ENCODE data around the gene ALG6. TPM values are rescaled to one million over a fixed set of nuclear protein-coding genes. Genes with fewer than 3 reads are reported as not detected.
A peak's percentile ranks its signal among the peaks of the same experiment; 100 is the strongest.

ALG6 gene
- total RNA-seq, 3 donors from 2014 or later: 13.8 to 16.6 (median 15.3) TPM

DNA sequence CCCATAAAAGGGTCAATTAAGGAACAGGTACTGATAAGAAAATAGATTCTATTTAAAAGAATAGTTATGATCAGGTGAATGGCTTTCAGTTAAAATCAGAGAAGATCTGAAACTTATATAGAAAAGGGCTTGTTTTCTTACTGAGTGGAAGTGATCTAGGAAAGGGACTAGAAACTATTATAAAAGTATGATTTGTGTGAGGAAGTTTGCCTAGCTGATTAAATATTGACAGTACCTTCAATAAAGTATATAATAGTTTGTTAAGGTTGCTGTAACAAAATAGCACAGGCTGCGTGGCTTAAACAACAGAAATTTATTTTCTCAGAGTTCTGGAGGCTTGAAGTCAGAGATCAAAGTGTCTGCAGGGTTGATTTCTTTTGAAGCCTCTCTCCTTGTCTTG is 5.4 kb upstream of the ALG6 start:
- peaks cover 18% of the 10 kb centered on the region for H3K27me3 Mint-ChIP-seq (ENCODE audit: low read depth)

DNA sequence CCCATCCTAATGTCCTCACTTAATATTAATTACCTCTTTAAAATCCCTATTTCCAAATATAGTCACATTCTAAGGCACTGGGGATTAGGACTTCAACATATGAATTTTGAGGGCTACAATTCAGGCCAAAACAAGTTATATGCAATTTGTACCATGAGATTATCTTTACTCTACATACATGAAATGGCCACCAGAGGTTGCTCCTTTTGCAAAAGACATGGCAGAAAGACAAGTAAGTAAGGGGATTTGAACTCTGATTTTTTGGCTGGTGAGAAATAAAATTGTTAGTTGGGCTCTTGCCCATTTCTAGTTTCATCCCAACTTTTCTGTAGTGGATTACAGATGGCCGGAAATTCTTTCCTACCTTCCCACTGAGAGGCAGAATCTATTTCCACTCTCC is 4.8 kb upstream of the ALG6 start:
- ATAC-seq (no peak), DNase-seq (no peak)
- H3K27me3 Mint-ChIP-seq (ENCODE audit: low read depth): peaks cover 16% of the 10 kb centered on the region
- no peak overlapping the region for H3K4me3 Mint-ChIP-seq
- H3K36me3 Mint-ChIP-seq (ENCODE audit: insufficient read depth): no peaks in the 10 kb centered on the region
- peaks cover 9% of the 10 kb centered on the region for H3K4me1 Mint-ChIP-seq (ENCODE audit: low read depth)
- no peaks in the 10 kb centered on the region for H3K9me3 Mint-ChIP-seq

More for the DNA sequence above, 5.4 kb upstream of the ALG6 start:
- Mint-ChIP-seq H3K4me1 (ENCODE audit: low read depth) (peaks cover 8% of the 10 kb centered on the region), H3K36me3 (ENCODE audit: insufficient read depth) (no peaks in the 10 kb centered on the region), H3K4me3 (no peak overlapping the region), H3K9me3 (no peaks in the 10 kb centered on the region)
- DNase-seq (no peak), ATAC-seq (no peak)

DNA sequence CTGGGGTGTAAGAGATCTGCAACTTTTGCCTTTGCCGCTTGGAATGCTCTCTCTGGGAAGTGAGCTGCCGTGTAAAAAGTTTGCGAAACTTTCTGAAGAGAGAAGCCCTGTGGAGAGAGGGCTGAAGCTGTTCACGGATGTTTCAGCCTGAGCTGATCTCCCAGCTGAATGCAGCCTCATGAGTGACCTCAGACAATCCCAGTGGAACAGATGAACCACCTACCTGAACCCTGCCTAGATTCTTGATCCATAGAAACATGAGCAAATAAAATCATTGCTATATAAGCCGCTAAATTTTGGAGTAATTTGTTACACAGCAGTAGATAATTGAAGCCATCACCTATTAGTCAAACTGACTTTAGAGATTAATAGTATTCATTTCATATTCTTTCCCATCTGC is 4.4 kb upstream of the ALG6 start:
- Mint-ChIP-seq H3K4me1 (ENCODE audit: low read depth) (peaks cover 13% of the 10 kb centered on the region), H3K9me3 (no peaks in the 10 kb centered on the region), H3K27me3 (ENCODE audit: low read depth) (peaks cover 16% of the 10 kb centered on the region), H3K36me3 (ENCODE audit: insufficient read depth) (no peaks in the 10 kb centered on the region), H3K4me3 (no peak overlapping the region)
- DNase-seq: no peak
- ATAC-seq: no peak

DNA sequence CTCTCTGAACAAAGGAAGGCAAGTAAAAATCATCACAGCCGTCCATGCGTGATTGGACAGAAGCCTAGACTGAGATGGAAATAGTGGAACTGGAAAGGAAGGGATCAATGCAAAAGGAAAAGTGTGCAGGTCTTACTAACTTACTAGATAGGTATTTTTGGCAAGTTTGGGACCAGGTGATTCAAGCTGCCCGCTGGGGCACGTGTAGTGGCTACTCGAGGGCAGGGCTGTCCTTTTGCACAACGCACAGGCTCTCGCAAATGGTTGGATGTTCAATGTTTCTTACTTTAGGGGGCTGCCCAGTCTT is 566 bp upstream of the ALG6 start:
- Mint-ChIP-seq H3K4me1 (ENCODE audit: low read depth) (peaks cover 25% of the 10 kb centered on the region), H3K36me3 (ENCODE audit: insufficient read depth) (peaks cover 8% of the 10 kb centered on the region)

DNA sequence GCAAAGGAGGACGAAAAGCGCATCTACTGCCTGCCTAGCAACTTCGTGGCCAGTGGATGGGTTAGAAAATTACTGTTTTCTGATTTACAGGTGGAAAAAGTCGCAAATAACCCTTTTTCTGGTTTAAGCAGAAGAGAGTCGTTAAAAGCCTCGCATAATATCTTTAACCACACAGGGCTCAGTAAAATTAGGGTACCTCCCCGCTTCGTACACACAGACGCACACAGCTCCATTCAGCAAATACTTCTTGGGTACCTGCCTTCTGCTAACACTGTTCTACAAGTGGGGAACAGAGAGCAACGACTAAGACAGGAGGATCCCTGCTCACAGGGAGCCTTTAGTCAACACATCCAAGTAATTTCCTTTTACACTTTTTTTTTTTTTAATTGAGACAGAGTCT is 704 bp downstream of the ALG6 start:
- ATAC-seq (no peak), DNase-seq (no peak)
- peaks cover 4% of the 10 kb centered on the region for H3K27me3 Mint-ChIP-seq (ENCODE audit: low read depth)
- H3K36me3 Mint-ChIP-seq (ENCODE audit: insufficient read depth): peaks cover 11% of the 10 kb centered on the region
- peak overlapping the region; percentile 93 for H3K4me3 Mint-ChIP-seq
- no peaks in the 10 kb centered on the region for H3K9me3 Mint-ChIP-seq
- peaks cover 25% of the 10 kb centered on the region for H3K4me1 Mint-ChIP-seq (ENCODE audit: low read depth)

More for the DNA sequence above, 566 bp upstream of the ALG6 start:
- peak overlapping the region; percentile 77 for H3K4me3 Mint-ChIP-seq
- peaks cover 9% of the 10 kb centered on the region for H3K27me3 Mint-ChIP-seq (ENCODE audit: low read depth)
- ATAC-seq (no peak), DNase-seq (no peak)
- H3K9me3 Mint-ChIP-seq: no peaks in the 10 kb centered on the region

DNA sequence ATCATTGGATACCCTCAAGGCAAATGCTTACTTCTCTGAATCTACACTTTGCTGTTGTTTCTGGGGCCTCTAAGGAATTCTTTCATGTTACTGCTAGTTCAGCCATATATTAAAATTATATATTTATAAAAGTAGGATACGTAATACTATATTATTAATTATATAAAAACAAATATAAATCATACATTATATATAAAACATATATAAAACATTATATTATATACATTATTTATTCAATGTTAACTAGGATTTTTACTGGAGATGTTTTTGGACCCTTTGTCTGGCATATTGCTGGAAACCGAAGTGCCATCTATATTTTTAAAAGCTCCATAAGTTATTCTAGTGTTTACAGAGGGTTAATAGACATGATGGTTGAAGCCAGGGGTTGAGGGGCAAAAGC is 12.2 kb downstream of the ALG6 start:
- DNase-seq (no peak), ATAC-seq (no peak)
- Mint-ChIP-seq H3K36me3 (ENCODE audit: insufficient read depth) (peaks cover 30% of the 10 kb centered on the region), H3K9me3 (no peaks in the 10 kb centered on the region), H3K4me1 (ENCODE audit: low read depth) (peaks cover 25% of the 10 kb centered on the region), H3K4me3 (no peak overlapping the region), H3K27me3 (ENCODE audit: low read depth) (no peaks in the 10 kb centered on the region)

DNA sequence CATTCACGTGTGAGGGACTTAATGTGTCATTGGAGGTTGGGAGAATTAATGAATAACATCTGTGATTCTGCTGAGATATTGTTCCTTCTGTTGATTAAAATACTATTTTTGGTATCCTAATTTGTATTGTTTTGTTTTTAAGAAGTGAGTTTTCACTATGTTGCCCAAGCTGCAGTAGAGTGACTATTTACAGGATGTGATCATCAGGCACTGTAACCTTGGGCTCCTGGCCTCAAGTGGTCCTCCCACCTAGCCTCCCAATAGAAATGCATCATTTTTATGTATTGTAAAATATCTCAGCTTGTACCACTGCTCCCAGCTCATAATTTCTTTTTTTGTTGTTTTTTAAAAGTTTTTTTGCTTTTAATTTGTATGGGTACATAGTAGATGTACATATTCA is 14.3 kb downstream of the ALG6 start:
- peaks cover 30% of the 10 kb centered on the region for H3K36me3 Mint-ChIP-seq (ENCODE audit: insufficient read depth)
- no peaks in the 10 kb centered on the region for H3K27me3 Mint-ChIP-seq (ENCODE audit: low read depth)
- peaks cover 42% of the 10 kb centered on the region for H3K4me1 Mint-ChIP-seq (ENCODE audit: low read depth)

DNA sequence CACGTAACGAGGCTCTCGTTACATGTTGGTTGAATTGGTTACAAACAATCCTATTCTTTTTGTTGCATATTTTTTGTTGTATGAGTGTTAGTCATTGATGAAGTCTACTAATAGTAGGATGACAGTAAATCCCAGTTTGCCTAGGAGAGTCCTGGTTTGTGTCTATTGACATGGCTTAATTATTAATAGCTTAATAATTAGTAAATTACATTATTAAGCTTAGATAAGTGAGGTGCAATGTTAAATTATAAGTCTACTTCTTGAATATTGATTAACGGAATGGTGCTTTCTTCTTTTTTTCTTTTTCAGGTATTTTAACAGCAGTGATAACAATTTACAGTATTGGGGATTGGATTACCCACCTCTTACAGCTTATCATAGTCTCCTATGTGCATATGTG is 34.5 kb downstream of the ALG6 start:
- Mint-ChIP-seq H3K27me3 (ENCODE audit: low read depth) (no peaks in the 10 kb centered on the region), H3K36me3 (ENCODE audit: insufficient read depth) (peaks cover 31% of the 10 kb centered on the region), H3K9me3 (no peaks in the 10 kb centered on the region), H3K4me1 (ENCODE audit: low read depth) (no peaks in the 10 kb centered on the region), H3K4me3 (no peak overlapping the region)
- DNase-seq (no peak), ATAC-seq (no peak)

More for the DNA sequence above, 14.3 kb downstream of the ALG6 start:
- DNase-seq (no peak), ATAC-seq (no peak)
- Mint-ChIP-seq H3K9me3 (no peaks in the 10 kb centered on the region), H3K4me3 (no peak overlapping the region)

DNA sequence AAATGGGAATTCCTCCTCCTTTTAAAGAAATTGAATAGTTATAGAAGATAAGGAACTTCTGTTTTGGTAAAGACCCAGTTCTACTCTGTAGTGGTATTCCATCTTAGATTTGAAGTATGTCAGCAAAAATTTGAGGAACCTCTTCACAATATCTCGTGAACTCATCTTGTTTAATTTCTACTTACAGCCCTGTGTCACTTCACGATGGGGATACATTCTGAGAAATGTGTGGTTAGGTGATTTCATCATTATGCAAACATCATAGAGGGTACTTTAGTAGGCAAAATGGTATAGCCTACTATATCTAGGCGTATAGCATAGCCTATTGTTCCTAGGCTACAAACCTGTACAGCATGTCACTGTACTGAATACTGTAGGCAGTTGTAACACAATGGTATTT is 36.0 kb downstream of the ALG6 start:
- Mint-ChIP-seq H3K4me1 (ENCODE audit: low read depth) (no peaks in the 10 kb centered on the region), H3K36me3 (ENCODE audit: insufficient read depth) (peaks cover 34% of the 10 kb centered on the region), H3K4me3 (no peak overlapping the region), H3K9me3 (no peaks in the 10 kb centered on the region), H3K27me3 (ENCODE audit: low read depth) (no peaks in the 10 kb centered on the region)
- no peak for ATAC-seq
- DNase-seq: no peak

DNA sequence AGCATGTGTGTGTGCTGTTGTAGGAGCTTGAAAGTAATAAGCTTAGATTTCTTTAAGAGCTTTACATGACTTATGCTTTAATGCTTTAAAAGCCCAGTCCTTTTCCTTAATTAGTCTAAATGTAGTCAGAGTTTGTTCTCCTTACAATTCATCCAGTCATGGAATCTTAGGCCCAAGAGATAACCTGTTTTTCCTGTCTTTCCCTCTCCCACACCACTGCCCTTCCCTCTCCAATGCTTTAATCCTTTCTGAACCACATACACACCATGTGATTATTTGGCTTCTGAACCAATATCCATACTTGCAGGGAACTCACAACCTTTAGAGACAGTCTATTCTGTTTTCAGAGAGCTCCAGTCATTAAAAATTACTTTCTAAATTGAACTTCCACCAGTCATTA is 37.6 kb downstream of the ALG6 start:
- ATAC-seq (no peak), DNase-seq (no peak)
- H3K27me3 Mint-ChIP-seq (ENCODE audit: low read depth): no peaks in the 10 kb centered on the region
- no peak overlapping the region for H3K4me3 Mint-ChIP-seq
- peaks cover 39% of the 10 kb centered on the region for H3K36me3 Mint-ChIP-seq (ENCODE audit: insufficient read depth)
- no peaks in the 10 kb centered on the region for H3K9me3 Mint-ChIP-seq
- no peaks in the 10 kb centered on the region for H3K4me1 Mint-ChIP-seq (ENCODE audit: low read depth)

DNA sequence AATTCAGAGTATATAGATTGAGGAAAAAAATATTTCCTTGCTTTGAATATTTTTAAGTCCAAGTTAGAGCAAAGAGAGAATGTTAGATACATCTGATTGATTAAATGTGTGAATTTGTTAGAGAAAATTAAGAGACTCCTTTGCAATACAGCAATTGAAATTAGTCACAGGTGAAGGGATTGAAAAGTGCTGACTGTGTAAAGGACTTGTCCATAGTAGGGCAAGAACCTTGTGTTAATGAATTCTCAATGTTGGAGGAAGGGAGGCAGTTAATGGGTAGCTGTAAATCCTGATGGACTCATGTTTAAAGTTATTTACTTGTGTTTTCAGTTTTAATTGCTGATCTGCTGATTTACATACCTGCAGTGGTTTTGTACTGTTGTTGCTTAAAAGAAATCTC is 38.6 kb downstream of the ALG6 start:
- Mint-ChIP-seq H3K27me3 (ENCODE audit: low read depth) (no peaks in the 10 kb centered on the region), H3K9me3 (no peaks in the 10 kb centered on the region), H3K4me3 (no peak overlapping the region), H3K36me3 (ENCODE audit: insufficient read depth) (peaks cover 39% of the 10 kb centered on the region), H3K4me1 (ENCODE audit: low read depth) (no peaks in the 10 kb centered on the region)
- no peak for ATAC-seq
- no peak for DNase-seq

DNA sequence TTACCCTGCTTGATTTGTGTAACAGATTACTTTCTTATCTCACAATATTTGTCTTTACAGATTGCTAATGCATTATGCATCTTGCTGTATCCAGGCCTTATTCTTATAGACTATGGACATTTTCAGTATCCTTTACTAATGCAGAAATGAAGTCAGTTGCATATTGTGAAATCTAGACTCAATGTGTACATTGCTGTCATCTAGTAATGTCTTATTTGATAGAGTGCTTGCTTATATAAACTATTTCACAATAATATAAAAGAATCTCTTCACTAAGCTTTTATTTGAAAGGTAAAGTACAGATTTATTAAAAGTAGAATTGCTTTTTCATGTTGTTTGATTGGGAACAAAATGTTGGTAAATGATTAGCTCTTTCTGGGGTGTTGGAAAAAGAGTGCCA is 39.6 kb downstream of the ALG6 start:
- no peak for DNase-seq
- H3K9me3 Mint-ChIP-seq: no peaks in the 10 kb centered on the region
- no peaks in the 10 kb centered on the region for H3K27me3 Mint-ChIP-seq (ENCODE audit: low read depth)
- no peak overlapping the region for H3K4me3 Mint-ChIP-seq
- peaks cover 47% of the 10 kb centered on the region for H3K36me3 Mint-ChIP-seq (ENCODE audit: insufficient read depth)
- no peak for ATAC-seq
- H3K4me1 Mint-ChIP-seq (ENCODE audit: low read depth): no peaks in the 10 kb centered on the region

DNA sequence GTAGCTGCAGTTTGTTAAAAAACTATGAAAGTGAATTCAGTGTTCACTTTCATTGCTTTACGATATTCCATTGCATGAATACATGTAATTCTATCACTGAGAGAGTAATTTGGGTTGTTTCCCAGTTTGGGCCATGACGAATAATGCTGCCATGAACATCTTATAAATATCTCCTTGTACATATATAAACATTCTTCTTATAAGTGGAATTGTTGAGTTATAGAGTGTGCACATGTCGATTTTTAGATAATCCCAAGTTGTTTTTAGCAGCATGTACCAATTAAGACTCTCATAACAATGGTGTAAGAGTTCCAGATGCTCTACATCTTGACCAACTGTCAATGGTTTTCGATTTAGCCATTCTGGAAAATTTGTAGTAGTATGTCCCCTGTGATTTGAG is 40.9 kb downstream of the ALG6 start:
- Mint-ChIP-seq H3K9me3 (no peaks in the 10 kb centered on the region), H3K36me3 (ENCODE audit: insufficient read depth) (peaks cover 53% of the 10 kb centered on the region), H3K4me3 (no peak overlapping the region), H3K27me3 (ENCODE audit: low read depth) (no peaks in the 10 kb centered on the region), H3K4me1 (ENCODE audit: low read depth) (no peaks in the 10 kb centered on the region)
- ATAC-seq (no peak), DNase-seq (no peak)

DNA sequence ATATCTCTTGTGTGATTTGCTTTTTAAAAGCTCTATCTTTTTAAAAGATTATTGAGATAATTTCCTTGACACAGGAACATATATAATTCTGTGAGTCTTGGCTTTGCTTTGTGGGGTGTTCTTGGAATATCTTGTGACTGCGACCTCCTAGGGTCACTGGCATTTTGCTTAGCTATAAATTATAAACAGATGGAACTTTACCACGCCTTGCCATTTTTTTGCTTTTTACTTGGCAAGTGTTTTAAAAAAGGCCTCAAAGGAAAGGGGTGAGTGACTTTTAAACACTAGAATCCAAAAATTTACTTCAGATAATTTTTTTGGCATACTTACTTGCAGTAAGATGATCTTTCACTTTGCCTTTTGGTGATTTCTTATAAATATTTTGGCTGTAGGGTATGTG is 43.6 kb downstream of the ALG6 start:
- Mint-ChIP-seq H3K36me3 (ENCODE audit: insufficient read depth) (peaks cover 51% of the 10 kb centered on the region), H3K4me1 (ENCODE audit: low read depth) (peaks cover 1% of the 10 kb centered on the region), H3K9me3 (no peaks in the 10 kb centered on the region), H3K4me3 (no peak overlapping the region), H3K27me3 (ENCODE audit: low read depth) (no peaks in the 10 kb centered on the region)
- no peak for ATAC-seq
- no peak for DNase-seq

DNA sequence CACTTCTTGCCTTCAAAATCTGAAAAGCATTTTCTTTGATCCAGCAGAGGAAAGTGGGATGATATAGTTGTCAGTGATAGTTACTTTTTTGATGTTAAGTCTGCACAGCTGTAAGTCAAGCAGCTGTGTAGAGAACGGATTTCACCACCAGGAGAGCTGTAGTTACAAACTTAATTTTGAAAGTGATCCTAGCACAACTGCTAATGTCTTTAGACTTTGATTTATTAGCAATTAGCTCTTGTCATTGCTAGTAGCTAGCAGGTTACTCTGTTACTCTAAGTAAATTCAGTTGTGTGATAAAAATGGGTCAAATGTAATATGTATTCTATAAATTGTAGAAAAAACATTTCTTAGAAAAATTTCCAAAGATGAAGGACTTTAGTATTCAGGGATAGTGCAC is 46.0 kb downstream of the ALG6 start:
- Mint-ChIP-seq H3K27me3 (ENCODE audit: low read depth) (no peaks in the 10 kb centered on the region), H3K4me3 (no peak overlapping the region), H3K36me3 (ENCODE audit: insufficient read depth) (peaks cover 53% of the 10 kb centered on the region), H3K4me1 (ENCODE audit: low read depth) (peaks cover 1% of the 10 kb centered on the region), H3K9me3 (no peaks in the 10 kb centered on the region)
- DNase-seq (no peak), ATAC-seq (no peak)

DNA sequence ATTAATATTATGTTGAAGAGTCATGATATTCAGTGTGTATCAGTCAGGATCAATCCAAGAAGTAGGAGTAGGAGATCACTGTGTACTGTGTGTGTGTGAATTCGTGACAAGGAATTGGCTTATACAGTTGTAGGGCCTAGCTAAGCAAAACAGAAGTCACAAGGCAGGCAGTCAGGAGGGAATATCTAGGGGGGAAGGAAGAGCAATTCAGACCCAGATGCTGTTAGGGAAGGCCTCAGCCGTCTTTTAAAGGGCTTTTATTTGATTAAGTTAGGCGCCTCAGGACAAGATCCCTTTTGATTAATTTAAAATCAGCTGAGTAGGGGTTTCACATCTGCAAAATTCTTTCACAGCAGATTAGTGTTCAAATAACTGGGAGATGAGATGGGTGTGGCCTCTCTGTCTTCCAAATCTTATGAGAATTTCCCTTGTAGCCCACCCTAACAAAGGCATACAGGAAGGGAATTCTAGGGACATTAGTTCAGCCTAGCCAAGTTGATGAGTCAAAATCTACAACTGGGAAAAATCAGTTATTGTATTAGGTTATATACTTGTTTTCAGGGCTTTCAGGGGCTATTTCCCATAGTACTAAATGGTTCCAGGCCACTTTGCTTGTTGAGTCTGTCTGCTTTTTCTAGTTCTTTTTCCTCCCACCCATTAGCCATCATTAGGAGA is 47.4 kb downstream of the ALG6 start:
- H3K36me3 Mint-ChIP-seq (ENCODE audit: insufficient read depth): peaks cover 50% of the 10 kb centered on the region

More for the DNA sequence above, 47.4 kb downstream of the ALG6 start:
- no peak overlapping the region for H3K4me3 Mint-ChIP-seq
- peaks cover 1% of the 10 kb centered on the region for H3K4me1 Mint-ChIP-seq (ENCODE audit: low read depth)
- DNase-seq: no peak
- no peak for ATAC-seq
- no peaks in the 10 kb centered on the region for H3K9me3 Mint-ChIP-seq
- no peaks in the 10 kb centered on the region for H3K27me3 Mint-ChIP-seq (ENCODE audit: low read depth)

Measured in activated T-cell treated with anti-CD3 and anti-CD28 coated beads, Interleukin-2, amount 50 U/mL, for 4 hours (primary cell).